ENCODE measurements around the gene CCDC54.

CCDC54 gene

DNA sequence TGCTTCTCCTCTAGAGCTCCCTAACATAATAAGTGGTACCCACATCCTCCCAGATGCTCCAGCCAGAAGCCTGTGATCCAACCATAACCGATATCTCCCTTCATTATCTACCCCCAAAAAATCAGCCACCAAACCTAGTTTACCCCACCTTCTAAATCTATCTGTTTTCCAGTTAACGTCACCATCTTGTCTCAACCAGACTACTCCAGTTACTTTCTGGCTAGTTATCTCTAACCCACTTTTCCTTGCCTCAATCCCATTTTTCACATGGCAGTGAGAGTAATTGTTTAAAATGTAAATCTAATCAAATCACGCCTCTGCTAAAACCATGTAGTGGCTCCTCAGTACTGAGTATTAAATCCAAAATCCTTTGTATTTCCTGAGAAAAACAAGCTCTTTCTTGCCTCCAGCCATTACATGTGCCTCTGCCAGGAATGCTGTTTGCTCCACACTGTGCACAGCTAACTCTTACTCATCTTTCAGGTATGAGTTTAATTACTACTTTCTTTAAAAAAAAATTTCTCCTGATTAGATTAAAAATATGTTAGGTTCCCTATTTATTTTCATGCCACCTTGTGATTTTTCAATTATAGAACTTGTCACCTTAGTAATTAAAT, 15.4 kb downstream of the CCDC54 start:
- DNase-seq (ENCODE audit: low read depth in 2 of 2) = peak; percentile 24 to 28

DNA sequence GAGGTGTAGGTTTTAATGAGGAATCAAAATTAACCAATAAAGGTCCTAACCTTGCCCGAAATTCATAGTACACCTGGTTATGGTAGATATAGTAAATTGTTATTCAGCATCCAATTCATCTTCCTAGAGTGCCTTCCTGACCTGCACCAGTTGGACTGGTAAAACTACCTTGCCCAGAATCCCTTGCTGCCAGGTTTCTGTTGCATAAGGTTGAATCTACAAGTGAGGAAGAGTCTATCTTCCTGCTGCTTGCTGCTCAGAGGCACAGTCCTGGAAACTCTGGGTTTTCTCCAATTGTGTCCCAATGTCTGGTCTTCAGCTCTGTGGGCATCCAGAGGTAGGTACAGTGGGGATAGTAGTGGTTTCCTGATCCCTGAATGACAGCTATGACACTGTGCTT, 17.3 kb downstream of the CCDC54 start:
- no peak for DNase-seq (ENCODE audit: low read depth in 2 of 2)

DNA sequence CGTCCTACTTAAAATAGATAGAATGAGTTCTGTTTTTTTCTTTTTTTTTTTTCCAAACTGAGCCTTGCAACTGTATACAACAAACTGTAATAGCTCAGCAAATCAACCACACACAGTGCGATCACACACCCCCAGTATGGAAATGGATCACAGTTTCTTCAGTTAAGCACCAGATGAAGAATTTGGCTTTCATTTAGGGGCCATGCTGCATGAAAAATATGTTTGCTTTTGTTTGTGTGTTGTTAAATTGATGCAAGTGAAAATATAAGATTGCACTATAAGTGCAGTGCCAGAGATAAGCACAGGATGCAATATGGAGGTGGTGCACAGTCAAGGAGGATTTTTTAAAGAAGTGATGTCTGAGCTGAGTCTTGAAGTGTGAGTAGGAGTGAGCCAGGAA, 17.8 kb downstream of the CCDC54 start:
- DNase-seq (ENCODE audit: low read depth in 2 of 2) = no peak

DNA sequence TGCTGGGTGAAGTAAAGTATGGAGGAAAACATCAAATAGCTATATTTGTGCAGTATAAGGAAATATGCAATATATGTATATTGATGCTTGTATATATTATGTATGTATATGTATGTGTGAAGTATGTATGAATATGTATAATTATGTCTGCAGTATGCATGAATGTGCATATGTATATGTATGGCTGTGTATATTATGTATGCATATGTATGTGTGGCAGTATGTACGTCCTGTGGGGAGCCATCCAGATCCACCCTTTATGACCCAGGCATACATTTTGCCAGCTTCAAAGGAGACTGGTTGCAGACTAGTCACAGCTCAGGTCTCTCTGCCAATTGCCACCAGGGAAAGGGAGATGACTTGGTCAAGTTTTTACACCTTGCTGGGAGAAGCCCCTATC, 24.1 kb downstream of the CCDC54 start:
- no peak for DNase-seq (ENCODE audit: low read depth in 2 of 2)

DNA sequence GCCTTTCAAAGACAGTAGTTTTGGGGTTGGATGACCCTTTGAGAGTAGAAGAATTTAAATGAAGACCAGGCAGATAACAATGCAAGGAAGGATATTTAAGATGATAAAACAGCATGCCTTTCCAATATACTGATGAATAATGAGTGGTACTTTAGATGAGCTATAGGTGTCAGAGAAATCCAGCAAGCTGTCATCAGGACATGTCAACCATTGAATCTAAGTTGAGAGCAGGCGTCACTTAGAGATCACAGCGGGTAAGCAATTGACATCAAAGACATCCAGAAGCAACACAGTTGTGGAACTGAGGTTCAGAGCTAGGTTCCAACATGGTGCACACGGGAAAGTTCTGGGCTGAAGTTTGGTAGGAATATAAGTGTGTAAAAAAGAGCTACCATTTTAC, 25.0 kb downstream of the CCDC54 start:
- no peak for DNase-seq (ENCODE audit: low read depth in 2 of 2)

DNA sequence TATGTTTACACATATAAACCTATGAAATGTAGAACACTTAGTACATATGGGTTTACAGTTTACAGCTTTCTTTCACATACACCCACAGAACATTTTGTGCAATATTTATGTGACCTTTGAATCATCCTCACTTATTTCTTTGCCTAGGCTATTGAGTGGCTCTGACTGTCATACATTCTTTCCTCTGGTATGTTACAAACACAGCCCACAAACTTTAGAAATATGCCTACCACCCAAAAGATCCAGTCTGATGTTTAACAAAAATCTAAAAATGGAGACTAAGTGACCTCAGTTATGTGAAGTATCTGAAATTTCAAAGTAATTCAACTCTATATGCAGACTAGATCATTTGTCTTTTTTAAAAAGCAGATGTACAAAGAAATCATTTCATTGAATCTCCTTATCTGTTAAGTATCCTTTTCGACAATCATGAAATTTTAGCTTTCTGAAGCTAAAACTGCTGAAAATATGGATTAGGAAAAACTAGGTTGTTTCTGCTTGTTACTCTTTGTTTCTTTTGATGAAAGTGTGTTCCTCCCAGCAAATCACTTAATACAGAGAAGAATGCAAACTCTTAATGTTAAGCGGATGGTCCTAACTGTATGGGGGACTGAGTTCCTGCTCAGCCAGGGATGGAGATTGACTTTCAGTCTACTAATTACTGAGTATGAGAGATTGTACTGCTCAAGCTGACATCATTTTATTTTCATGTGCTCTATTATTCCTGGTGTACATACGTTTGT, 27.7 kb downstream of the CCDC54 start:
- DNase-seq (ENCODE audit: low read depth in 2 of 2) = peak; percentile 77 to 81

DNA sequence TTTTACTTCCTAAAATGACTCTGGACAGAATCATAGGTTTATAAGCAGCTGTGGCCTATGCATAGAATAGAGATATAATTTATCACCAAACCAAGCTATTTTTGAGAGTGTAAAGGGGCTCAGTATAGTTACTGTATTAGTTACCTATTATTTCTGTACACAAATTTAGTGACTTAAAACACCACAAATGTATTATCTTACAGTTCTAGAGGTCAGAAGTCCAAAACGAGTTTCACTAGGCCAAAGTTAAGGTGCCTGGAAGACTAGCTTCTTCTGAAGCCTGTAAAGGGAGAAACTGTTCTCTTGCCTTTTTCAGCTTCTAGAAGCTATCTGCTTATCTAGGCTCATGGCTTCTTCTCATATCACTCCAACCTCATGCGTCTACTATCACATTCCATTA, 30.1 kb downstream of the CCDC54 start:
- no peak for DNase-seq (ENCODE audit: low read depth in 2 of 2)

DNA sequence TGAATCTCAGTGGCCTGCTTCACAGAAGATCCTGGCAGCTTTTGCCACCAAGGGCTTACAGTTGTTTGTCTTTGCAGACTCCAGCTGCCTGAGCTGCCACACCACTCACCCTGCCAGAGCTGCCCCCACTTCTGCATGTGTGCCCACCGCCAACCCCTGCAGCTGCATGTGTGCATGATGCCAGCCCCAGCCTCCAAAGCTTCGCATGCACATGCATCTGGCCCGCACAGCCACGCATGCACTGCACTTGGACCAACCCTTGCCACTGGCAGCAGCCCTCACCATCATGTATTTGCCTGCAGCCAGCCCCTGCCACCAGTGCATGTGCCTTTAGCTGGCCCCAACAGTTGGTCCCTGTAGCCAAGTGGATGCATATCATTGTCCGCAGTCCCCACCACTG, 31.3 kb downstream of the CCDC54 start:
- DNase-seq (ENCODE audit: low read depth in 2 of 2) = no peak

DNA sequence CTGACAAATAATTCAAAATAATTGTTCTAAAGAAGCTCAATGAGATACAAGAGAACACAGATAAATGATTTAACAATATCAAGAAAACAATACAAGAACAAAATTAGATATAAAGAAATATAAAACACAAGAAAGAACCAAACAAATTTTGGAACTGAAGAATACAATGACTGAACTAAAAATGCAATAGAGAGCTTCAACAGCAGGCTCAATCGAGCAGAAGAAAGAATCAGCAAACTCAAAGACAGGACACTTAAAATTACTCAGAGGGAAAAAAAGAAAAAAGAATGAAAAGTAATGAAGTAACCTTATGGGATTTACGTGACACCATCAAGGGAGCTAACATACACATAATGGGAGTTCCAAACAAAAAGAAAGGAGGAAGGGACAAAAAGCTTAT, 32.1 kb downstream of the CCDC54 start:
- no peak for DNase-seq (ENCODE audit: low read depth in 2 of 2)

DNA sequence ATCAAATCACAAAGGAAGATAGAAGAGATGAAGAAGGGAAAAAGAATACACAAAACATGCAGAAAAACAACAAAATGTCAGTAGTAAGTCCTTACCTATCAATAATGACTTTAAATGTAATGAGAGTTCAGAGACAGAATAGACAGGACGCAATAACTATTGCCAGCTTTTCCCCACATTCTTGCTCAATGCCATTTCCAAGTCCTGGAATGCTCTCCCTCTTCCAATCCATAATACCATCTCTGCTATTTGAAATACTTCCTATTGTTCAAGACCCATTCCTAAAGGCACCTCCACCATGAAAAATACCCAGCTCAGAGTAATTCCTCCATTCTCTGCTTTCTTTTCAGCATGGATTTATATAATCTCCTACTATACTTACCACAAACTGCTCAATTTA, 33.4 kb downstream of the CCDC54 start:
- DNase-seq (ENCODE audit: low read depth in 2 of 2) = no peak

DNA sequence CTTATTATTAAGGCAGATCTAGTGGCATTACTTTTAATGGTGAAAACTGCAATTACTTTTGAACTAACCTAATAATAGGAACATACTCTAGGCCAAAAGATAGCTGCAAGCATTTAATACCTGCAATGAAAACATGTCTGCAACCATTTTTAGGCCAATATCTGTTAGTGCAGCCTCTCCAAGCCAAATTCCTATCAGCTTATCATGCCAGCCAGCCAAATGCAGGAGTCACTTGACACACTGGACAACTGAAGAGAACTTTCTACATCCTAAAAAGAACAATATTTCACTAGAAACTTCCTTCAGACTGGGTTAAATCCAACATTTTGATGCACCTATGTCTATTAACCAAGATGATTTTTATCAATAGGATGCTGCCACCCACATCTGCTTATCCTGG, 33.8 kb downstream of the CCDC54 start:
- DNase-seq (ENCODE audit: low read depth in 2 of 2) = no peak

DNA sequence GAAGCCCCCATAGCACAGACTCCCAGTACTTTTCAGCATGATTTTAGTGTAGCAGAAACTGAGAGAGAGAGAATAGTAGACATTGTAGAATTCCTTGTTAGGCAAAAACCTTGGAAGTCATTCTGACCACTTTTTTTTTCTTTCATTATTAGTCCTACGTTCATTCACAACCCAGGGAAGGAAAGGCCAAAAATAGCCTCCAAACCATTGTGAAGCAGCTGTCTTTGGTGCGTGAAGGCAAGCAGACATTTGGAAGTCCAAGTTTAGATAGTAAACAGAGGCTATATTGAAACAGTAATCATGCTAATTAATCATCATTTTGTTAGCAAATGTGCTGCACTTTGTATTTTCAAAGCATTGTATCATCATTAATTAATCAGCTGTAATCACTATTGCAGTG, 34.5 kb downstream of the CCDC54 start:
- no peak for DNase-seq (ENCODE audit: low read depth in 2 of 2)

DNA sequence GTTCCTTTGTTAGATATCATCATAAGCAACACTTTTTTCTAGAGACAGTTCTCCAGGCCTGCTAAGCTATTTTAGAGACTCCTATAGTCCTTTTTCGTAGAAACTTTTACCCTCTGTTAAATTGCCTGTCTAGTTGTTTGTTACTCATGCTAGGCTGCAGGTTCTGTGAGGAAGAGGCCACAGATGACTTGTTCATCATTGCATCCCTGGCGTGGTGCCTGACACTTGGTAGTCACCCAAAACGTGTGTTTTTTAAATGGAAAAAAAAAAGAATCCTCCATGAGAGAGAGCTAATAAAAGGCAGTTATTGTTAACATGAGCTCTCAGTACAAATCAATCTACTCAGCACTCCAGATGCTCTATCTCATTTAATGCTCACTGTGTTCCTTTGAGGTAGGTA, 35.1 kb downstream of the CCDC54 start:
- DNase-seq (ENCODE audit: low read depth in 2 of 2) = no peak

DNA sequence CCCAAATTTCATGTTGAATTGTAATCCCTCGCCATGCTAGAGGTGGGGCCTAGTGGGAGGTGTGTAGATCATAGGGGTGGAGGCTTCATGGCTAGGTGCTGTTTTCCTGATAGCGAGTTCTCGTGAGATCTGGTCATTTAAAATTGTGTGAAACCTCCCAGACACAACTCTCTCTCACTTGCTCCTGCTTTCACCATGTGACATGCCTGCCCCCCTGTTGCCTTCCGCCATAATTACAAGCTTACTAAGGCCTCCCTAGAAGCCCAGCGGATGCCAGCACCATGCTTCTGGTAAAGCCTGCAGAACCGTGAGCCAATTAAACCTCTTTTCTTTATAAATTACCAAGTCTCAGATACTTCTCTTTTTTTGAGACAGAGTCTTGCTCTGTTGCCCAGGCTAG, 36.0 kb downstream of the CCDC54 start:
- no peak for DNase-seq (ENCODE audit: low read depth in 2 of 2)

DNA sequence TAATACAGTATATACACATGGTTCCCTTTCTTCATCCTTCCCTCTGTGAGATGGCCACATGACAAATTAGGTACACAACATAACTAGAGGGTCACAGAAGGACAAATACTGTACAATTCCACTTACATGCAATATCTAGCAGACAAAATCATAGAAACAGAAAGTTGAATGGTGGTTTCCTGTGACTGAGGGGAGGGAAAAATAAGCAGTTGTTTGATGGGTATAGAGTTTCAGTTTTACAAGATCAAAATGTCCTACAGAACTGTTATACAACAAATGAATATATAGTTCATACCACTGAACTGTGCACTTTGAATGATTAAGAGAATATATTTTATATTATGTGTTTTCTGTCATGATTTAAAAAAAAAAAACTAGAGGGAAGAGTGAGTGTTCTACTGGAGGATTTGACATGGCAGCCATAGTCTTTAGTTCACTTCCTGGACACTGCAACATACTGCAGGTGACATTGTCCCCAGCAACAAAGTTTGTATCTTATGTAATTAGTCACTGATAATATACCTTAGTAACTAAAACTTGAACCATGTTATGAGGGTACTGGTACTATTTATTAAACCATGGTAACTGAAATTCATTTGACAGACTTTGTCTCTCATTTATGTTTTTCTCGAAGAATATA, 37.2 kb downstream of the CCDC54 start:
- DNase-seq (ENCODE audit: low read depth in 2 of 2) = no peak

DNA sequence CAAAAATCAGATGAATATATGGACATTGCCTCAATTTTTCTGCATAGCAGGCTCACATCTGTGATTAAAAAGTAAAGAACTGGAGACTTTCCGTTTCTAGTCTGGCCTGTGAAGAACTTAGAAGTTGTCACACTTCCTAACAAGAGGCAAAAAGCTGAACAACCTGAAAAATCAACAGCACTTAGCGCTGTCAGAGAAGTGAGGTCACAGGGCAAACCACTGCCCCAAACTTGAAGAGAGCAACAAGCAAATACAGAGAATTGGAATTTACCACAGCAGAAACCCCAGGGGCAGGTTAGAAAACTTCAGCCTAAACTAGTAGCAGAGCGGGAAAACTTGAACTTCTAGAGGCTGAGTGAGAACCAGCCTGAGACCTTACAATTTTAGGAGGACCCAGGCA, 38.9 kb downstream of the CCDC54 start:
- no peak for DNase-seq (ENCODE audit: low read depth in 2 of 2)

DNA sequence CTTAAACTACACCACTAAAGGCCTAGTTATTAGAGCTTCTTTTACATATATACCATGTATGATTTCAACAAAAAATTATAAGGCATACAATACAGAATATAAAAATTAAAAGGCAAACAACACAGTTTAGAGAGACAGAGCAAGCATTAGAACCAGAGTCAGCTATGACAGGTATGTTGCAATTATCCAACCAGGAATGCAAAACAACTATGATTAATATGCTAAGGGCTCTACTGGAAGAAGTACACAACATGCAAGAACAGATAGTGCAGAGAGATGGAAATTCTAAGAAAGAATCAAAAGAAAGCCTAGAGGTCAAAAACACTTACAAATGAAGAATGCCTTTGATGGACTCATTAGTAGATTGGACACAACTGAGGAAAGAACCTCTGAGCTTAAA, 39.6 kb downstream of the CCDC54 start:
- DNase-seq (ENCODE audit: low read depth in 2 of 2) = no peak

DNA sequence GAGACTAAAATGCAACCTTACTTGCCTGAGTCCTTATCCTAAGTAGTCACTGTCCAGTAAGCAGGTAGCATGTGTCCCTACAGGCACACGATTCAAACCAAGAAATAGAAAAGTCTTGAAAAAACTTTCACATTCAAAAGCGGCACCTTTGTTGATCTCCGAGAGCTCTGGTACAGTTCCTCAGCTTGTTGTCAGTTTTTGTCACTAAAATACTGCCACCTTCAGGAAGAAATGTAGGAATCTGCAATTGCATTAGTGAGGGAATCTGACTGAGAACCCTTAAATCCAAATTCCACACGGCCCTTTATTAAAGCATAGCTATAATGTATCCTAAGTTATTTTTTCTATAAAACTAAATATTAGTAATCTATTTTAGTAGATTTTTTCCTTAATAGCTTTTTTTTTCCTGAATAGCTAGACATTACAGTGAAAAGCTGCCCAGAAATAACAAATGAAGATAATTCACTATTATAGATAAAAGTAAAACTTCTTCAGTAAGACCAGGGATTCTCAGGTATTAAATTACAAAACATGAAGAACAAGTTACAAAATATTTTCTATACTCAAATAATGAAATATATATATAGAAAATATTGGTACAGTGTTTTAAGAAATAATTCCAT, 44.0 kb downstream of the CCDC54 start:
- DNase-seq (ENCODE audit: low read depth in 2 of 2) = peak in 1 of 2 experiments; percentile 44

DNA sequence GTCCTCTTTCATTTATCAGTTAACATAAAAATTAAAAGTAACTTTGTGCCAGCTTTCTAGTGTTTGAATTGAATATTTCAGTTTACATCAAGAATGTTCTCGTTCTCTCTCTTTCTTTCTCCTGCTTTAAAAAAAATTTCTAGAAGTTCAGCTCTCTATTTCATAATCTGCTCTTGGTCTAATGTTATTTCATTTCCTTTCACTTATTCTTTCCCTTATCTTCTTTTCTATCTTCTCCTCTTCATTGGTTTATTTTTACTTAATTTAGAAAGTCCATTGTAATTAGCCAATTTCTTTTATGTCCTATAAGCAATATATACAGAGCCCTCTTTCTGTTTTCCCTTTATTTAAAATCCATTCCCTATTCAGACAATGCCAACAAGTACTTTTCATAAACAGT, 44.6 kb downstream of the CCDC54 start:
- no peak for DNase-seq (ENCODE audit: low read depth in 2 of 2)

DNA sequence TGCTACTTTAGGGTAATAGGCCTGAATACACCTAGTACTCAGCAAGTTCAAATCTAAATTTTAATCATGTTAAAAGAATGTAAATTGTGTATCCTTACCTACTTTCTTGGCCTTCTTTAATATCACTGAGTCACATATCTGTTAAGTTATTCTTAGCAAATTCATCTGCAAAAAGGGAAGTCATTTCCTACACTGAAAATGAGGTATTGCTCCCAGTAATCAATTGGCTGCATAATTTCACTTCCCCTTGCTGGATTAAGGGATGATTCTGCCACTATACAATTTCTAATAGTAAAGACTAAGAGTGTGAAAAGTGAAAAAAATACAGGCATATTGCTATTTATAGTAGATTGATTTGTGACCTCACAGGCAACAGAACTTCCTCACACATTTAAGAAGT, 47.8 kb downstream of the CCDC54 start:
- DNase-seq (ENCODE audit: low read depth in 2 of 2) = no peak

DNA sequence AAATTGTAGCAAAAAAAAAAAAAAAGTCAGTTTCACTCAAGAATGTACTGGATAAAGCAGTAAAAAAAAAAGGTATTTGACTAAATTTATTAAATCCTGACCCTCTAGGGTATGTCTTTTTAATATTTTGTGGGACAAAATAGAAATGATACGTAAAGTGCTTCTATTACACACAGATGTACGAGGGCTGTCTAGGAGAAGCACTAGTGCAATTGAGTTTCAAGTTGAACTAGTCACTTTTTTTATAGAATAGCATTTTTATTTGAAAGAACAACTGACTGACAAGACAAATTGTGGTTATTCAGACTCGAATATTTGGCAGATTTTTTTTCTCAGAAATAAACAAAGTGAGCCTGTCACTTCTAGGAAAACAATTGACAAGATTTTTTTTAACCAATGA, 49.0 kb downstream of the CCDC54 start:
- no peak for DNase-seq (ENCODE audit: low read depth in 2 of 2)
